ENCODE results near the gene FDCSP. TPM values are rescaled to one million over a fixed set of nuclear protein-coding genes. Genes with fewer than 3 reads are reported as not detected.
A peak's percentile ranks its signal among the peaks of the same experiment; 100 is the strongest.

FDCSP gene
- total and polyA plus RNA-seq, 2 experiments from 2014 or later = not detected

DNA sequence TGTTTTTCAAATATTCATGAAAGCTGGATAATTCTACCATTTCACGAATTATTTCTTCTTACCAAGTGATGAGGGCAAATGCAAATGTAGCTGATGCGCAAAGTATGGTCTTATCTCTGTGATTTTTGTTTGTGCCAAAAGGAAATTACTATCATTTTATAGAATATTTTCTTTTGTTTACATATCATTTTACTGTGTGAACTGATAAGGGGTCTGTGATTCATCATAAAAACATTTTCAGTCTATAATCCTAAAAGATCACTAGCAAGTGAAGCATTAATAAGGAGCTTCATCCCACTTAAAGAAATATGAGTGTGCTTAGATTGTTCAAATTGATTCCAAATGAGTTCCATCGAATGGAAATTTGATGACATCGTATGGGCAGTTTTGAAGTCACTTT is 17.2 kb downstream of the FDCSP start:
- Histone ChIP-seq H3K36me3 (ENCODE audit: low read depth) (no peaks in the 10 kb centered on the region), H3K9me2 (ENCODE audit: insufficient read depth) (no peaks in the 10 kb centered on the region), H3K9ac (no peak overlapping the region), H3K27ac (no peak overlapping the region), H3K4me3 (no peak overlapping the region), H2AFZ (no peak overlapping the region), H3K4me2 (ENCODE audit: unreplicated experiment) (no peak overlapping the region), H4K20me1 (ENCODE audit: insufficient read depth) (no peaks in the 10 kb centered on the region), H3K27me3 (replicated peaks; ENCODE audit: insufficient read depth) (no peaks in the 10 kb centered on the region), H3F3A (ENCODE audit: insufficient read depth) (no peaks in the 10 kb centered on the region), H3K9me3 (ENCODE audit: low read depth) (no peaks in the 10 kb centered on the region), H3K79me2 (ENCODE audit: insufficient read depth) (no peaks in the 10 kb centered on the region), H3K4me1 (ENCODE audit: insufficient read depth) (no peaks in the 10 kb centered on the region)
- in situ Hi-C loops (cut with MboI) = no loop called here
- DNase-seq = no peak
- 38 to 42% methylated on average over 4 of the region's 4 CpGs for WGBS, 2 experiments (ENCODE audit: low coverage in 1 of 2, low lambda C conversion rate in 2 of 2, missing lambda C conversion rate in 2 of 2)
- no peak for TF ChIP-seq EZH2 (IDR thresholded peaks at IDR 0.05; ENCODE audit: insufficient read depth, poor library complexity, severe bottlenecking)
- no peak for TF ChIP-seq EZH2phosphoT487 (IDR thresholded peaks at IDR 0.05; ENCODE audit: insufficient read depth, low read depth)

DNA sequence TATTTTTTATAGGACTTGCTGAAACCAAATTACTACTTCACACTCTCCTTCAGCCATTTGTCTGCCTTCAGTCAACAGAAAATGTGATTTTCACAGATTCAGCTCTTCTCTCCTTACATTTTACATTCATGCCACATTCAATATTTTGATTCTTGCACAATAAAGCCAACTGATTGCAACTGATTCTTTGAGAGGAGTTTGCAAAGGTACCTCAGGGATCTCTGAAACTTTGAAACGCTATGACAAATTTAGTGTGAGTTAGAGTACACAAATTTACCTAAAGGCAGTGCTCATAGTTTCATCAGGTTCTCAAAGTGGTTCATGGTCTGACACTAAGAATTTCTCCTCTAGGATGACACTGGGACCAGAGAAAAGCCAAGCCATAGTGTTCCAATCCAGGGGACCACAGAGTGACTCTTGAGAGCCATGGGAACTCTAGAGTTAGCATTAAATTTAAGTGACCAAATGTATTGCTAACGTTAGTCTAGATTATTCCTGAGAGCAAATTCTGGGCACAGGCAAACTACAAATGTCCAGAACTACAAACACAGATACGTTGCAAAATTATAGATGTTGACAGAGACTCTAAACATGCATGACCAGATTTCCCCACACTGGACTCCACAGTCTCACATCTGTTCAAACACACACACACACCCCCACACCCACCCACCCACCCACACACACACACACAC is 25.5 kb downstream of the FDCSP start:
- Histone ChIP-seq H3K9me2 (ENCODE audit: insufficient read depth) (no peaks in the 10 kb centered on the region), H3K4me3 (no peak overlapping the region), H3K27ac (no peak overlapping the region), H4K20me1 (ENCODE audit: insufficient read depth) (no peaks in the 10 kb centered on the region), H3K4me1 (ENCODE audit: insufficient read depth) (no peaks in the 10 kb centered on the region), H3K4me2 (ENCODE audit: unreplicated experiment) (no peak overlapping the region), H2AFZ (no peak overlapping the region), H3F3A (ENCODE audit: insufficient read depth) (no peaks in the 10 kb centered on the region), H3K36me3 (ENCODE audit: low read depth) (no peaks in the 10 kb centered on the region), H3K27me3 (replicated peaks; ENCODE audit: insufficient read depth) (no peaks in the 10 kb centered on the region), H3K9me3 (ENCODE audit: low read depth) (no peaks in the 10 kb centered on the region), H3K9ac (no peak overlapping the region), H3K79me2 (ENCODE audit: insufficient read depth) (no peaks in the 10 kb centered on the region)
- in situ Hi-C loops (cut with MboI) = no loop called here
- no peak for DNase-seq
- no peak for TF ChIP-seq EZH2phosphoT487 (IDR thresholded peaks at IDR 0.05; ENCODE audit: insufficient read depth, low read depth)
- no peak for TF ChIP-seq EZH2 (IDR thresholded peaks at IDR 0.05; ENCODE audit: insufficient read depth, poor library complexity, severe bottlenecking)
- WGBS, 2 experiments (ENCODE audit: low coverage in 1 of 2, low lambda C conversion rate in 2 of 2, missing lambda C conversion rate in 2 of 2) = 5 to 7% methylated on average over 3 of the region's 3 CpGs

DNA sequence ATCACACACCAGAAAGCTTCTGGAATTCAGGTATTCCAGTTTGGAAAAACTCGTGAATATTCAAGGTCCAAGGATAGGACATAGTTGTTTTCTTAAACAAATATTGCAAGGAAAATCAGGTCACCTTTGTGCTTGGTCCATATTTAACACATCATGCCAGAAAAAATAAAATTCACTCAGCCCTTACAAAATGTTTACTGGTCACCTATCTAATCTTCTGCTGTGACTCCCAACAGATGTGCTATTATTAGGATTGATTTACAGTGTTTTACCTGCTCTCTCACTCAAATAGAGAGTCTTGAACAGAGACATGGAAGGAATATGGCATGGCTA is 26.0 kb downstream of the FDCSP start:
- Histone ChIP-seq H3F3A (ENCODE audit: insufficient read depth) (no peaks in the 10 kb centered on the region), H3K79me2 (ENCODE audit: insufficient read depth) (no peaks in the 10 kb centered on the region), H2AFZ (no peak overlapping the region), H3K4me3 (no peak overlapping the region), H3K9me2 (ENCODE audit: insufficient read depth) (no peaks in the 10 kb centered on the region), H4K20me1 (ENCODE audit: insufficient read depth) (no peaks in the 10 kb centered on the region), H3K27ac (no peak overlapping the region), H3K4me2 (ENCODE audit: unreplicated experiment) (no peak overlapping the region), H3K4me1 (ENCODE audit: insufficient read depth) (no peaks in the 10 kb centered on the region), H3K27me3 (replicated peaks; ENCODE audit: insufficient read depth) (no peaks in the 10 kb centered on the region), H3K9me3 (ENCODE audit: low read depth) (no peaks in the 10 kb centered on the region), H3K9ac (no peak overlapping the region), H3K36me3 (ENCODE audit: low read depth) (no peaks in the 10 kb centered on the region)
- WGBS, 2 experiments (ENCODE audit: low coverage in 1 of 2, low lambda C conversion rate in 2 of 2, missing lambda C conversion rate in 2 of 2) = 0 to 11% methylated on average over 1 of the region's 1 CpG
- DNase-seq = no peak
- in situ Hi-C loops (cut with MboI) = no loop called here
- TF ChIP-seq EZH2 (IDR thresholded peaks at IDR 0.05; ENCODE audit: insufficient read depth, poor library complexity, severe bottlenecking) (no peak), EZH2phosphoT487 (IDR thresholded peaks at IDR 0.05; ENCODE audit: insufficient read depth, low read depth) (no peak)

DNA sequence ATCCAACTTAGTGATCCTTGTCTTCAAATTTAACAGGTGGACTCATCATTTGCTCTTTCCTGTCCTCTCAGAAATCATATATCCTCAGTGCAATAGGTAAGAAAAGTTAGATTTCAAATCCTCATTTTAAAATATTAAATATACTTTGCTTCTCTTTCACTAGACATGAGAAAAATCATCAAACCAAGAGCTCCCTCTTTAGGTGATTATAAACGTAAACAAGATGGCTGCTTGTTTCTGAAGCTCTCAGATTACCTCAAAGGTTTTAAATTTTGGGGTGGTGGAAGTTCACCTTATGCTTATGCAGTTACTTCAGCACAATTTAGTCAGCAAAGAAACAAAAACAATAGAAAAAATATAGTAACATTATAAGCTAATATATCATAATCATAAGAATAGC is 43.8 kb downstream of the FDCSP start:
- H3K4me2 ChIP-seq (ENCODE audit: unreplicated experiment) = no peak overlapping the region
- no peaks in the 10 kb centered on the region for H3F3A ChIP-seq (ENCODE audit: insufficient read depth)
- H3K4me1 ChIP-seq (ENCODE audit: insufficient read depth) = no peaks in the 10 kb centered on the region
- no peaks in the 10 kb centered on the region for H3K9me3 ChIP-seq (ENCODE audit: low read depth)
- peak; percentile 4 for DNase-seq
- 0% methylated on average over 1 of the region's 1 CpG for WGBS, 2 experiments (ENCODE audit: low coverage in 1 of 2, low lambda C conversion rate in 2 of 2, missing lambda C conversion rate in 2 of 2)
- 0 out of 2 replicates have a peak overlapping the region, but pooled peaks have one; percentile 9 for H2AFZ ChIP-seq
- no peaks in the 10 kb centered on the region for H3K9me2 ChIP-seq (ENCODE audit: insufficient read depth)
- H3K4me3 ChIP-seq = no peak overlapping the region
- TF ChIP-seq EZH2 (IDR thresholded peaks at IDR 0.05; ENCODE audit: insufficient read depth, poor library complexity, severe bottlenecking) (no peak), EZH2phosphoT487 (IDR thresholded peaks at IDR 0.05; ENCODE audit: insufficient read depth, low read depth) (no peak)
- no peak overlapping the region for H3K9ac ChIP-seq
- H3K79me2 ChIP-seq (ENCODE audit: insufficient read depth) = no peaks in the 10 kb centered on the region
- H4K20me1 ChIP-seq (ENCODE audit: insufficient read depth) = no peaks in the 10 kb centered on the region
- no peaks in the 10 kb centered on the region for H3K36me3 ChIP-seq (ENCODE audit: low read depth)
- in situ Hi-C loops (cut with MboI) = no loop called here
- no peak overlapping the region for H3K27ac ChIP-seq
- H3K27me3 ChIP-seq (replicated peaks; ENCODE audit: insufficient read depth) = no peaks in the 10 kb centered on the region
